Transverse colon (tissue), 4 donors: Measurements from ENCODE around the gene ILF2. TPM values are rescaled to one million over a fixed set of nuclear protein-coding genes. Genes with fewer than 3 reads are reported as not detected.

ENCODE experiments used
- DNase-seq: peaks from one replicate; pipeline ENCODE4 v3.0.0-alpha.2; 2019
- H3K27ac ChIP-seq, 4 donors: fragments of 200-600 bp; sonication (generic); 2 replicates each; pipeline ENCODE4 v1.5.1; 2016 to 2018; ENCODE audit warnings: inconsistent platforms in 4 of 4
- H3K27me3 ChIP-seq: fragments of 200-600 bp; sonication (generic); 2 replicates; pipeline ENCODE4 v1.5.1; 2017; ENCODE audit warnings: inconsistent platforms
- H3K36me3 ChIP-seq, 4 donors: fragments of 200-600 bp; sonication (generic); 2 replicates each; pipeline ENCODE4 v1.5.1; 2017 to 2019; ENCODE audit warnings: inconsistent platforms in 4 of 4
- H3K4me1 ChIP-seq, 4 donors: fragments of 200-600 bp; sonication (generic); 2 replicates each; pipeline ENCODE4 v1.5.1; 2017 to 2020; ENCODE audit warnings: inconsistent platforms in 4 of 4
- H3K4me3 ChIP-seq, 4 donors: fragments of 200-600 bp; sonication (generic); 1 replicate in 1 of 4; 2 replicates in 3 of 4; pipeline versions ENCODE4 v1.5.1 to v1.6.1; 2017 to 2019; ENCODE audit warnings: inconsistent platforms in 4 of 4
- H3K9me3 ChIP-seq, 2 donors: fragments of 200-600 bp; sonication (generic); 2 replicates each; pipeline ENCODE4 v1.5.1; 2017 to 2019; ENCODE audit warnings: inconsistent platforms in 2 of 2
- EP300 ChIP-seq: sonication (generic); formaldehyde crosslinking; IDR thresholded peaks from one replicate; pipeline ENCODE4 v1.6.1; 2017; ENCODE audit warnings: antibody characterized with exemption, low read depth
- POLR2A ChIP-seq: fragments of 450-650 bp; IDR thresholded peaks from one replicate; pipeline ENCODE4 v1.6.1; 2016; ENCODE audit warnings: antibody characterized with exemption, mild to moderate bottlenecking, moderate library complexity
- POLR2AphosphoS5 ChIP-seq, 3 donors: sonication (generic); formaldehyde crosslinking; IDR thresholded peaks; one replicate each; pipeline ENCODE4 v1.6.1; 2016; ENCODE audit warnings: antibody characterized with exemption in 3 of 3
- WGBS, 2 donors: methylation state at CpG; one replicate each; pipeline ENCODE4 v1.1.5; 2018; ENCODE audit warnings: low coverage in 1 of 2; 5-methylcytosine and 5-hydroxymethylcytosine counted together
- in situ Hi-C, 4 donors: fragments of 200-750 bp; cut with MboI; loops; one replicate each; pipeline versions ENCODE4 v1.15.0 to v1.15.1; 2017; ENCODE audit warnings: low sequenced_read_pairs in 3 of 4, low pct_ligation_motif_present in 1 of 4, low pct_unique_long_range_greater_than_20kb in 1 of 4
- intact Hi-C: fragments of 100-400 bp; cut with DNase I; formaldehyde crosslinking; loops from one replicate; pipeline ENCODE4 v1.15.1; 2023; ENCODE audit warnings: low total_unique reads
- total RNA-seq, 4 donors: library from RNA; depleted of rRNA; stranded (reverse); fragments of >200 nt; gene quantifications; one replicate each; pipeline ENCODE4 v1.1.0, GENCODE V29; 2016
- TF ChIP-seq, protein P1 (sequence below), 5 experiments: fragments of 200-600 bp in 3 of 5; fragments of 450-650 bp in 2 of 5; sonication (generic) in 3 of 5; IDR thresholded peaks; 1 replicate in 2 of 5; 2 replicates in 3 of 5; pipeline ENCODE4 v1.5.1; 2016 to 2017; ENCODE audit warnings: antibody characterized with exemption in 5 of 5, inconsistent platforms in 3 of 5, mild to moderate bottlenecking in 2 of 5, moderate library complexity in 1 of 5

The ILF2 gene
- total RNA-seq, 4 donors from 2014 or later = 16.5 to 102 (median 66.5) TPM

- intact Hi-C loops = no loop called here
- 83% methylated on average over 6 of the region's 6 CpGs; no CpG with 5 or more reads in 1 of the 2 donors for WGBS, 2 donors
- no peak for DNase-seq
Measured at GRCh38 chr1:153628638-153629342, 42.0 kb downstream of the ILF2 start.

DNA sequence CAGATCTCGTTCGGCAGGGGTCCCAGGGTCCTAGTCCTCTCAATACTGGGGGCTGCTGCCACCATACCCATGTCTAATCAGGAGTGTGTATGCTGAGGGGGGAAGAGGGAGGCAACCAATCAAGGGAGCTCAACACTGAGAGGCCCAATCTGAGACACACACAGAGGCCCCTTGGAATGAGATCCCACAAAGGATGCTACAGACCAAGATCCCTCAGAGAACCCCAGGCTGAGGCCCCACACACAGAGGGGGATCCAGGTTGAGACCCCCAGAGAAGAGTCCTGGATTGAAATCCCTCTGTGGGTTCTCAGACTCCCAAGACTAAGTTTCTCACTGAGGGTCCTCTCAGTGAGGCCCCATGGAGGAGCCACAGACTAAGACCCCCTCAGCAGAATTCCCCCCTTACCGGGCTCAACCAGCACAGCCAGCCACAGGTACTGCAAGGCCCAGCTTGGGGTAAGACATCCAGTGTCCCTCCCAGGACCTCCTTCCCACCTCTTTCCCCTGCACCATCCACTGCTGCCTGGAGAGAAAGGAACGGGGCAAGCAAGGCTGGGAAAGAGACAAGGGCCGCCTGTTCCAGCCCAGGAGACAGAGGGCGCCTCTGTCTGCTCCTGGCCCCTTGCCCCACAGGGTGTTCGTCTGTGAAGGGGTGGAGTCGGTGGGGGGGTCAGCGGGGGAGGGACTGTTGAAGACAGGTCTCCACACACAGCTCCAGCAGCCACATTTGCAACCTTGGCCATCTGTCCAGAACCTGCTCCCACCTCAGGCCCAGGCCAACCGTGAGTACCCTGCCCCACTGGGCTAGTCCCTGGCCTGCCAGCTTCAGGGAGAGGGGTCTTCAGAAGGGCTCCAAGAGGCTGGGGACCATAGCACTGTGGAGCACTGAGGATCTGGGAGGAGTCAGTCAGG lies 42.8 kb downstream of the ILF2 start, which contains the start of gene S100A1:
TSS of gene S100A1 (plus strand) at position 720 of the 912 bp plus-strand sequence. CDS start 2,088 bp downstream, outside the sequence.
- Histone ChIP-seq H3K36me3 (no peaks in the 10 kb centered on the region), H3K27me3 (no peaks in the 10 kb centered on the region), H3K4me1 (peaks cover 8 to 51% (median 29%) of the 10 kb centered on the region in 4 donors), H3K4me3 (peak within 1 kb of the TSS in 3 of 4 donors; percentile 40 to 49 (median 42)), H3K27ac (peak within 1 kb of the TSS; percentile 83 to 95 (median 90)), H3K9me3 (no peaks in the 10 kb centered on the region)
- in situ Hi-C loops = no loop called here
- no peak for TF ChIP-seq POLR2A
- TF ChIP-seq, protein P1, sequence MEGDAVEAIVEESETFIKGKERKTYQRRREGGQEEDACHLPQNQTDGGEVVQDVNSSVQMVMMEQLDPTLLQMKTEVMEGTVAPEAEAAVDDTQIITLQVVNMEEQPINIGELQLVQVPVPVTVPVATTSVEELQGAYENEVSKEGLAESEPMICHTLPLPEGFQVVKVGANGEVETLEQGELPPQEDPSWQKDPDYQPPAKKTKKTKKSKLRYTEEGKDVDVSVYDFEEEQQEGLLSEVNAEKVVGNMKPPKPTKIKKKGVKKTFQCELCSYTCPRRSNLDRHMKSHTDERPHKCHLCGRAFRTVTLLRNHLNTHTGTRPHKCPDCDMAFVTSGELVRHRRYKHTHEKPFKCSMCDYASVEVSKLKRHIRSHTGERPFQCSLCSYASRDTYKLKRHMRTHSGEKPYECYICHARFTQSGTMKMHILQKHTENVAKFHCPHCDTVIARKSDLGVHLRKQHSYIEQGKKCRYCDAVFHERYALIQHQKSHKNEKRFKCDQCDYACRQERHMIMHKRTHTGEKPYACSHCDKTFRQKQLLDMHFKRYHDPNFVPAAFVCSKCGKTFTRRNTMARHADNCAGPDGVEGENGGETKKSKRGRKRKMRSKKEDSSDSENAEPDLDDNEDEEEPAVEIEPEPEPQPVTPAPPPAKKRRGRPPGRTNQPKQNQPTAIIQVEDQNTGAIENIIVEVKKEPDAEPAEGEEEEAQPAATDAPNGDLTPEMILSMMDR (IDR thresholded peaks at IDR 0.05) = peak in 3 of 5 experiments; percentile 0 to 89 (median 77)
- intact Hi-C loops = no loop called here
- no peak for DNase-seq
- WGBS, 2 donors = 62% methylated on average over 10 of the region's 10 CpGs; no CpG with 5 or more reads in 1 of the 2 donors

More at GRCh38 chr1:153628638-153629342, 42.0 kb downstream of the ILF2 start:
- no peaks in the 10 kb centered on the region for H3K36me3 ChIP-seq
- peaks cover 14 to 57% (median 35%) of the 10 kb centered on the region in 4 donors for H3K4me1 ChIP-seq
- in situ Hi-C loops = no loop called here
- no peaks in the 10 kb centered on the region for H3K9me3 ChIP-seq
- H3K27me3 ChIP-seq = no peaks in the 10 kb centered on the region
- H3K27ac ChIP-seq = peak overlapping the region in 2 of 4 donors; percentile 90 to 95
- no peak overlapping the region for H3K4me3 ChIP-seq
- no peak for TF ChIP-seq EP300
- TF ChIP-seq POLR2AphosphoS5 (IDR thresholded peaks at IDR 0.05) = no peak
- TF ChIP-seq, protein P1 (IDR thresholded peaks at IDR 0.05) = no peak
- no peak for TF ChIP-seq POLR2A

DNA sequence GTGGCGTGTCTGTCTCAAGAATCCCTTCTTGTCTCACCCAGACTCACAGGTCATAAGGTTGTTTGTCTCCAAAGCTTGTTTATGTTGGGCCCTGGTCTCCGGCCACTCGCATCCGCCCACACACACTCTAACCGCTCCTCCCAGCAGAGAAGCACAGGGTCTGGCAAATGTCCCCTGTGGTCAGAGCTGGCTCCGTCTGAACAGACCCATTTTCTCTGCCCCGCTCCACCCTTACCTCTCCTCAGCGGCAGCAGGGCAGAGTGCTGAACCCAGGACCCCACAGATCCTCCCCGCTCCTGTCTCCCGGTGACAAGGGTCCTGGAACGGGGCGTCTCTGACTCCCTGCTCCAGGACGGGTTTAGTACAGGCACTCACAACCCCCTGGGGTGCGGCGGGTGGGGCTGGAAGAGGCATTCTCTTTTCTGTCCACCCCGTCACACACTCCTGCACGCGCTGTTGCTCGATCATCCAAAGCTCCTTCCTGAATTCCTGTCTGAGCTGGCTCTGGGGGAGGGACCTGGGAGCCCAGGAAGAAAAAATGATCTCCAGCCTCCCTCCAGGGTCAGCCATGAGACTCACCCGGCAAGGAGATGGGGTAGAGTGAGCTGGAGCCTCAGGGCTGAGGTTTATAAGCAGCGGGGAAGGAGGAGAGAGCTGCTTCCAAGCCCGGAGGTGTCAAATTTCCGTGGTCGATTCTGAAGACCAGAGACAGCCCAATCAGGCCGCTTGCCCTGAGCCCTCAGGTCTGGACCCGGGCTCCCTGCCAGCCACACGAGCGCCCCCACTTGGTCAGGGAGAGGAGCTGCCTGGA lies 43.7 kb downstream of the ILF2 start, which contains the start of gene S100A13:
TSS of gene S100A13 (minus strand) at position 602 of the 811 bp plus-strand sequence. CDS start 1,033 bp downstream, outside the sequence.
- Histone ChIP-seq H3K4me3 (peak within 1 kb of the TSS; percentile 37 to 49 (median 41)), H3K9me3 (no peaks in the 10 kb centered on the region), H3K27me3 (no peaks in the 10 kb centered on the region), H3K27ac (peak within 1 kb of the TSS; percentile 83 to 95 (median 90)), H3K4me1 (peaks cover 4 to 44% (median 25%) of the 10 kb centered on the region in 4 donors), H3K36me3 (no peaks in the 10 kb centered on the region)
- 30 to 31% methylated on average over 8 to 28 of the region's 28 CpGs for WGBS, 2 donors
- in situ Hi-C loops (no loop called here), intact Hi-C loops (no loop called here)
- DNase-seq = peak; percentile 71
- TF ChIP-seq POLR2AphosphoS5 (IDR thresholded peaks at IDR 0.05) (peak; percentile 72 to 88 (median 74)), POLR2A (peak; percentile 81), EP300 (no peak)
- TF ChIP-seq, protein P1 (IDR thresholded peaks at IDR 0.05) = peak in 3 of 5 experiments; percentile 47 to 65 (median 63)
